GM12878 (cell line): Measurements from ENCODE around the gene KCNK7. TPM values are rescaled to one million over a fixed set of nuclear protein-coding genes. Genes with fewer than 3 reads are reported as not detected.
A peak's percentile ranks its signal among the peaks of the same experiment; 100 is the strongest.

Experiments used
- ATF3 ChIP-seq: IDR thresholded peaks from 2 replicates; pipeline ENCODE4 v1.6.1; 2011; ENCODE audit warnings: low read depth, mild to moderate bottlenecking, low read length, moderate library complexity, borderline replicate concordance; ENCODE audit errors: extremely low read depth
- BRCA1 ChIP-seq: IDR thresholded peaks from 2 replicates; pipeline ENCODE4 v1.6.1; 2011; ENCODE audit warnings: low read depth, low read length, improper control_type of control experiment
- CBFB ChIP-seq: IDR thresholded peaks from 2 replicates; pipeline ENCODE4 v1.6.1; 2016; ENCODE audit warnings: antibody characterized with exemption, low read depth
- CBX3 ChIP-seq: fragments of 200-600 bp; sonication (generic); IDR thresholded peaks from 2 replicates; pipeline ENCODE4 v1.6.1; 2016; ENCODE audit warnings: low read depth, borderline replicate concordance
- FOXK2 ChIP-seq: fragments of 450-650 bp; IDR thresholded peaks from 2 replicates; pipeline ENCODE4 v1.6.1; 2017; ENCODE audit warnings: mild to moderate bottlenecking, moderate library complexity
- GABPA ChIP-seq: IDR thresholded peaks from 2 replicates; pipeline ENCODE4 v1.6.1; 2014; ENCODE audit warnings: antibody characterized with exemption, low read depth, mild to moderate bottlenecking, inconsistent platforms
- JUNB ChIP-seq: IDR thresholded peaks from 2 replicates; pipeline ENCODE4 v1.6.1; 2016; ENCODE audit warnings: antibody characterized with exemption, mild to moderate bottlenecking
- JUND ChIP-seq: IDR thresholded peaks from 2 replicates; pipeline ENCODE4 v1.6.1; 2012; ENCODE audit warnings: low read depth, mild to moderate bottlenecking, low read length, improper control_type of control experiment, moderate library complexity
- KLF5 ChIP-seq: fragments of 450-650 bp; IDR thresholded peaks from 2 replicates; pipeline ENCODE4 v1.6.1; 2014; ENCODE audit warnings: mild to moderate bottlenecking; ENCODE audit not compliant: partially characterized antibody
- MEF2B ChIP-seq: fragments of 450-650 bp; IDR thresholded peaks from 2 replicates; pipeline ENCODE4 v1.6.1; 2018; ENCODE audit warnings: mild to moderate bottlenecking, moderate library complexity; ENCODE audit not compliant: partially characterized antibody, poor library complexity, severe bottlenecking
- MTA2 ChIP-seq: fragments of 450-650 bp; IDR thresholded peaks from 2 replicates; pipeline ENCODE4 v1.6.1; 2016; ENCODE audit warnings: low read depth, mild to moderate bottlenecking, moderate library complexity
- MTA3 ChIP-seq: IDR thresholded peaks from 2 replicates; pipeline ENCODE4 v1.6.1; 2012; ENCODE audit warnings: low read length, inconsistent platforms, borderline replicate concordance
- NRF1 ChIP-seq: conservative IDR thresholded peaks from 2 replicates; pipeline ENCODE4 v1.6.1; 2011; ENCODE audit warnings: mild to moderate bottlenecking, low read depth, low read length, improper control_type of control experiment
- RAD51 ChIP-seq: fragments of 450-650 bp; IDR thresholded peaks from 2 replicates; pipeline ENCODE4 v1.6.1; 2016; ENCODE audit warnings: moderate library complexity, mild to moderate bottlenecking, inconsistent platforms
- RB1 ChIP-seq: fragments of 450-650 bp; formaldehyde crosslinking; IDR thresholded peaks from 2 replicates; pipeline ENCODE4 v1.6.1; 2017; ENCODE audit warnings: mild to moderate bottlenecking, borderline replicate concordance
- RBBP5 ChIP-seq: fragments of 200-600 bp; sonication (generic); conservative IDR thresholded peaks from 2 replicates; pipeline ENCODE4 v1.6.1; 2016
- SIN3A ChIP-seq: IDR thresholded peaks from 2 replicates; pipeline ENCODE4 v1.6.1; 2012; ENCODE audit warnings: low read depth, low read length, improper control_type of control experiment
- SMAD1 ChIP-seq: fragments of 450-650 bp; IDR thresholded peaks from 2 replicates; pipeline ENCODE4 v1.6.1; 2018; ENCODE audit warnings: mild to moderate bottlenecking, low read depth; ENCODE audit not compliant: partially characterized antibody
- SMC3 ChIP-seq: IDR thresholded peaks from 2 replicates; pipeline ENCODE4 v1.6.1; 2011; ENCODE audit warnings: low read length, improper control_type of control experiment, borderline replicate concordance
- TCF12 ChIP-seq: IDR thresholded peaks from 2 replicates; pipeline ENCODE4 v1.6.1; 2011; ENCODE audit warnings: low read depth, mild to moderate bottlenecking, low read length
- WRNIP1 ChIP-seq: IDR thresholded peaks from 2 replicates; pipeline ENCODE4 v1.6.1; 2011; ENCODE audit warnings: low read depth, low read length, improper control_type of control experiment, borderline replicate concordance
- polyA plus RNA-seq, 11 experiments: library from polyadenylated mRNA; depleted of rRNA in 4 of 11; unstranded in 6 of 11; stranded (reverse) in 5 of 11; fragments of >200 nt; fragmentation: Nextera tagmentation in 4 of 11; fragmentation: Illumina TruSeq in 1 of 11; extraction: Ambion mirVana in 4 of 11; extraction: Trizol in 1 of 11; gene quantifications; 1 replicate in 1 of 11; 2 replicates in 10 of 11; pipeline versions ENCODE4 v1.2.1 to v1.2.3, GENCODE V29; 2011 to 2016; ENCODE audit warnings: inconsistent platforms in 2 of 11, missing spikeins in 2 of 11, low read depth in 1 of 11
- total RNA-seq, 4 experiments: library from RNA; depleted of rRNA in 3 of 4; stranded (reverse); fragments of >200 nt in 3 of 4; fragmentation: Illumina TruSeq in 1 of 4; extraction: Trizol in 1 of 4; gene quantifications; 2 replicates each; pipeline versions ENCODE4 v1.2.1 to v1.2.3, GENCODE V29; 2013 to 2021
- TF ChIP-seq, protein P1 (sequence below): IDR thresholded peaks from 2 replicates; pipeline ENCODE4 v1.6.1; 2011; ENCODE audit warnings: borderline replicate concordance, low read depth, mild to moderate bottlenecking, moderate library complexity, mixed read lengths, low read length; ENCODE audit not compliant: insufficient read depth; ENCODE audit errors: extremely low read length
- TF ChIP-seq, protein P2 (sequence below): IDR thresholded peaks from 2 replicates; pipeline ENCODE4 v1.6.1; 2011; ENCODE audit warnings: borderline replicate concordance, low read depth, mild to moderate bottlenecking, moderate library complexity, low read length; ENCODE audit not compliant: insufficient read depth, poor library complexity, severe bottlenecking
- TF ChIP-seq, protein P3 (sequence below): IDR thresholded peaks from 2 replicates; pipeline ENCODE4 v1.6.1; 2012; ENCODE audit warnings: mild to moderate bottlenecking, low read depth, low read length

KCNK7 gene
- total and polyA plus RNA-seq, 10 of the 15 experiments (the other 5 are each of a cell fraction or from before 2014, with no cell fraction given) = 0.11 to 0.54 (median 0.23) TPM; not detected in 7

DNA sequence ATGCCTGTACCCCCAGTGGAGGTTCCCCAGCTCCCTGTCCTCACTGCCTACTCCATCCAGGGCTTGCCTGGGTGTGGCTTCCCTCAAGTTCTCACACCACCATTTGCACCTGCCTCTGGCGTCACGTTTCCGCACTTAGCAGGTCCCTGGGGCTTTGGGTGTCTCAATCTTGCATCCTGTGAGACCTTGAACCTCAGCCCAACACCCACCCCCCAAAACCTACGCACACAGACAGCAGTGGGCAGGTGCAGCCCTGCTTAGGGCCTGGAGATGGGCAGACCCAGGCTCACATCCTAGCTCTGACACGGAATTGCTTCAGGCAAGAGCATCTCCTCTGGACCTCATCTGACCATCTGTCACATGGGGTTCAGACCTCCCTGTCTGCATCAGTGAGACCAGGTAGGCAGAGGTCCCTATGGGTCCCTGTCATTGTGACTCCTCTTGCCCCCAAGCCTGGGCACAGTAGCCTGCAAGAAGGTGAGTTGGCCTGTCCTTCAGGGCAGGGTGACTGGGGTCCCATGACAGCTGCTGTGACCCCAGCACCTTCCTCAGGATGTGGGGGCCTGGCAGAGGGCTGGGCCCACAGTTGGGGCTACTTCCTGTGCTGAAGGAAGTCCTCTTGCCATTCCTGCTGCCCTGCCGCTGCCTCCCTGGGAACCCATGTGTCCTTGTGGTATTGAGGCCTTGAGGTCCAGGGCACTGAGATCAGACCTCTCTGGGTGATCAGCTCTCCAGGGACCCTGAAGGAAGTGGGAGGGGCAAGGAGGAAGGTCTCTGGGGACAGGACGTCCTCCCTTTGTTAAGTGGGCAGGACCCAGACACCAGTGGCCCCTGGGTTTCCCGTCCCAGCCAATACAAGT lies 44.3 kb upstream of the KCNK7 start (continued):
- TF ChIP-seq RAD51 = peak; percentile 55; the same call in 1 of the 2 replicates
- TF ChIP-seq, protein P1, sequence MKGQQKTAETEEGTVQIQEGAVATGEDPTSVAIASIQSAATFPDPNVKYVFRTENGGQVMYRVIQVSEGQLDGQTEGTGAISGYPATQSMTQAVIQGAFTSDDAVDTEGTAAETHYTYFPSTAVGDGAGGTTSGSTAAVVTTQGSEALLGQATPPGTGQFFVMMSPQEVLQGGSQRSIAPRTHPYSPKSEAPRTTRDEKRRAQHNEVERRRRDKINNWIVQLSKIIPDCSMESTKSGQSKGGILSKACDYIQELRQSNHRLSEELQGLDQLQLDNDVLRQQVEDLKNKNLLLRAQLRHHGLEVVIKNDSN = no peak
- no peak for TF ChIP-seq WRNIP1
- TF ChIP-seq SMC3 = peak; percentile 2; the same call in 1 of the 2 replicates
- TF ChIP-seq RB1 = peak; percentile 65; the same call in 1 of the 2 replicates
- 0 out of 2 replicates have a peak, but pooled peaks have one; percentile 61 for TF ChIP-seq CBFB
- peak; percentile 81 for TF ChIP-seq SMAD1
- TF ChIP-seq ATF3 = no peak
- TF ChIP-seq, protein P2, sequence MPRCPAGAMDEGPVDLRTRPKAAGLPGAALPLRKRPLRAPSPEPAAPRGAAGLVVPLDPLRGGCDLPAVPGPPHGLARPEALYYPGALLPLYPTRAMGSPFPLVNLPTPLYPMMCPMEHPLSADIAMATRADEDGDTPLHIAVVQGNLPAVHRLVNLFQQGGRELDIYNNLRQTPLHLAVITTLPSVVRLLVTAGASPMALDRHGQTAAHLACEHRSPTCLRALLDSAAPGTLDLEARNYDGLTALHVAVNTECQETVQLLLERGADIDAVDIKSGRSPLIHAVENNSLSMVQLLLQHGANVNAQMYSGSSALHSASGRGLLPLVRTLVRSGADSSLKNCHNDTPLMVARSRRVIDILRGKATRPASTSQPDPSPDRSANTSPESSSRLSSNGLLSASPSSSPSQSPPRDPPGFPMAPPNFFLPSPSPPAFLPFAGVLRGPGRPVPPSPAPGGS = no peak
- peak; percentile 98 for TF ChIP-seq MEF2B
- TF ChIP-seq TCF12 = peak; percentile 97
- no peak for TF ChIP-seq FOXK2
- peak; percentile 88 for TF ChIP-seq MTA2
- TF ChIP-seq NRF1 = no peak
- TF ChIP-seq JUND = peak; percentile 42; the same call in 1 of the 2 replicates
- peak; percentile 82 for TF ChIP-seq KLF5
- TF ChIP-seq, protein P3, sequence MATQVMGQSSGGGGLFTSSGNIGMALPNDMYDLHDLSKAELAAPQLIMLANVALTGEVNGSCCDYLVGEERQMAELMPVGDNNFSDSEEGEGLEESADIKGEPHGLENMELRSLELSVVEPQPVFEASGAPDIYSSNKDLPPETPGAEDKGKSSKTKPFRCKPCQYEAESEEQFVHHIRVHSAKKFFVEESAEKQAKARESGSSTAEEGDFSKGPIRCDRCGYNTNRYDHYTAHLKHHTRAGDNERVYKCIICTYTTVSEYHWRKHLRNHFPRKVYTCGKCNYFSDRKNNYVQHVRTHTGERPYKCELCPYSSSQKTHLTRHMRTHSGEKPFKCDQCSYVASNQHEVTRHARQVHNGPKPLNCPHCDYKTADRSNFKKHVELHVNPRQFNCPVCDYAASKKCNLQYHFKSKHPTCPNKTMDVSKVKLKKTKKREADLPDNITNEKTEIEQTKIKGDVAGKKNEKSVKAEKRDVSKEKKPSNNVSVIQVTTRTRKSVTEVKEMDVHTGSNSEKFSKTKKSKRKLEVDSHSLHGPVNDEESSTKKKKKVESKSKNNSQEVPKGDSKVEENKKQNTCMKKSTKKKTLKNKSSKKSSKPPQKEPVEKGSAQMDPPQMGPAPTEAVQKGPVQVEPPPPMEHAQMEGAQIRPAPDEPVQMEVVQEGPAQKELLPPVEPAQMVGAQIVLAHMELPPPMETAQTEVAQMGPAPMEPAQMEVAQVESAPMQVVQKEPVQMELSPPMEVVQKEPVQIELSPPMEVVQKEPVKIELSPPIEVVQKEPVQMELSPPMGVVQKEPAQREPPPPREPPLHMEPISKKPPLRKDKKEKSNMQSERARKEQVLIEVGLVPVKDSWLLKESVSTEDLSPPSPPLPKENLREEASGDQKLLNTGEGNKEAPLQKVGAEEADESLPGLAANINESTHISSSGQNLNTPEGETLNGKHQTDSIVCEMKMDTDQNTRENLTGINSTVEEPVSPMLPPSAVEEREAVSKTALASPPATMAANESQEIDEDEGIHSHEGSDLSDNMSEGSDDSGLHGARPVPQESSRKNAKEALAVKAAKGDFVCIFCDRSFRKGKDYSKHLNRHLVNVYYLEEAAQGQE = no peak
- peak; percentile 89 for TF ChIP-seq SIN3A
- TF ChIP-seq BRCA1 = no peak
- no peak for TF ChIP-seq CBX3
- TF ChIP-seq JUNB = 0 out of 2 replicates have a peak, but pooled peaks have one; percentile 10
- no peak for TF ChIP-seq MTA3
- TF ChIP-seq GABPA = no peak
- TF ChIP-seq RBBP5 = no peak
